CD8-positive, alpha-beta memory T cell (primary cell): ENCODE results near the gene TMEM240. TPM values are rescaled to one million over a fixed set of nuclear protein-coding genes. Genes with fewer than 3 reads are reported as not detected.
"Not testable (repeated sequence)": the region's sequence is repeated elsewhere in the genome, so short reads cannot be mapped to it uniquely, and the experiment has no call there.

Experiments
- CTCF ChIA-PET: fragments of 350-600 bp; sonication (Branson Sonifier 250); formaldehyde crosslinking; loops from one replicate; lab custom pipeline; 2021; ENCODE audit warnings: antibody characterized with exemption; lab: Charles Lee
- POLR2A ChIA-PET: fragments of 350-600 bp; sonication (Branson Sonifier 250); formaldehyde crosslinking; loops from one replicate; lab custom pipeline; 2021; ENCODE audit warnings: antibody characterized with exemption; lab: Charles Lee
- DNase-seq, 5 donors: peaks; one replicate each; pipeline versions ENCODE4 v3.0.0 to v3.0.0-alpha.2; 2020 to 2022; ENCODE audit warnings: mixed read lengths in 1 of 5
- H3K27ac ChIP-seq: one replicate; pipeline ENCODE4 v1.7.0; 2013; ENCODE audit warnings: low read depth, mild to moderate bottlenecking, low read length, moderate library complexity
- H3K27me3 ChIP-seq: 2 replicates; pipeline ENCODE4 v1.7.0; 2013; ENCODE audit warnings: low read length, mild to moderate bottlenecking; ENCODE audit not compliant: insufficient read depth, poor library complexity, severe bottlenecking
- H3K36me3 ChIP-seq: 2 replicates; pipeline ENCODE4 v1.7.0; 2013; ENCODE audit warnings: mild to moderate bottlenecking, low read length, moderate library complexity; ENCODE audit not compliant: insufficient read depth
- H3K4me1 ChIP-seq: 2 replicates; pipeline ENCODE4 v1.7.0; 2013; ENCODE audit warnings: mild to moderate bottlenecking, low read length, moderate library complexity; ENCODE audit not compliant: insufficient read depth
- H3K4me3 ChIP-seq: 2 replicates; pipeline ENCODE4 v1.7.0; 2013; ENCODE audit warnings: mild to moderate bottlenecking, low read length
- H3K9me3 ChIP-seq: 2 replicates; pipeline ENCODE4 v1.7.0; 2013; ENCODE audit warnings: mild to moderate bottlenecking, low read length
- H3K27ac Mint-ChIP-seq, 8 donors: one replicate each; pipeline ENCODE4 v1.8.0; 2020 to 2021; ENCODE audit warnings: mixed read lengths in 8 of 8, mild to moderate bottlenecking in 6 of 8, inconsistent platforms in 3 of 8, moderate library complexity in 3 of 8
- H3K27me3 Mint-ChIP-seq, 2 donors: one replicate each; pipeline ENCODE4 v1.8.0; 2020 to 2021; ENCODE audit warnings: mixed read lengths in 2 of 2, mild to moderate bottlenecking in 1 of 2, moderate library complexity in 1 of 2
- H3K36me3 Mint-ChIP-seq, 3 donors: one replicate each; pipeline ENCODE4 v1.8.0; 2020 to 2021; ENCODE audit warnings: mixed read lengths in 3 of 3, inconsistent platforms in 1 of 3, mild to moderate bottlenecking in 1 of 3
- H3K4me1 Mint-ChIP-seq, 3 donors: one replicate each; pipeline ENCODE4 v1.8.0; 2020 to 2021; ENCODE audit warnings: mixed read lengths in 3 of 3, inconsistent platforms in 1 of 3, mild to moderate bottlenecking in 1 of 3
- H3K4me3 Mint-ChIP-seq, 7 donors: one replicate each; pipeline ENCODE4 v1.8.0; 2020 to 2021; ENCODE audit warnings: mixed read lengths in 7 of 7, mild to moderate bottlenecking in 6 of 7, moderate library complexity in 4 of 7, inconsistent platforms in 2 of 7
- H3K9me3 Mint-ChIP-seq, 5 donors: one replicate each; pipeline ENCODE4 v1.8.0; 2020 to 2022; ENCODE audit warnings: mixed read lengths in 5 of 5, mild to moderate bottlenecking in 3 of 5, moderate library complexity in 2 of 5, inconsistent platforms in 1 of 5
- polyA plus RNA-seq: library from polyadenylated mRNA; unstranded; fragments of 300-500 nt; fragmentation: Illumina TruSeq; gene quantifications from one replicate; pipeline ENCODE4 v1.2.3, GENCODE V29; 2021
- total RNA-seq, 2 experiments: library from RNA; stranded (reverse); gene quantifications; one replicate each; pipeline ENCODE4 v1.2.3, GENCODE V29; 2021

The TMEM240 gene
- total and polyA plus RNA-seq, 3 experiments from 2014 or later = 0.33 to 0.59 TPM; not detected in 1

GRCh38 chr1:1521331-1521730 is 19.1 kb downstream of the TMEM240 start:
- H3K9me3 Mint-ChIP-seq = no peaks in the 10 kb centered on the region
- CTCF ChIA-PET = no interaction called here
- DNase-seq = no peak
- H3K27ac Mint-ChIP-seq = no peak overlapping the region
- H3K27me3 ChIP-seq = no peaks in the 10 kb centered on the region
- no peaks in the 10 kb centered on the region for H3K27me3 Mint-ChIP-seq
- no peaks in the 10 kb centered on the region for H3K4me1 Mint-ChIP-seq
- no peaks in the 10 kb centered on the region for H3K9me3 ChIP-seq
- no peak overlapping the region for H3K4me3 Mint-ChIP-seq
- no peaks in the 10 kb centered on the region for H3K4me1 ChIP-seq
- H3K36me3 Mint-ChIP-seq = peaks cover 0 to 50% (median 8%) of the 10 kb centered on the region in 3 donors
- no peak overlapping the region for H3K27ac ChIP-seq
- H3K4me3 ChIP-seq = no peak overlapping the region
- POLR2A ChIA-PET = no interaction called here
- H3K36me3 ChIP-seq = peaks cover 6% of the 10 kb centered on the region

- H3K27me3 ChIP-seq, H3K27ac ChIP-seq, H3K9me3 Mint-ChIP-seq, H3K4me1 Mint-ChIP-seq, H3K27ac Mint-ChIP-seq, POLR2A ChIA-PET, H3K9me3 ChIP-seq, H3K36me3 ChIP-seq, H3K4me3 Mint-ChIP-seq, H3K4me1 ChIP-seq, H3K27me3 Mint-ChIP-seq, CTCF ChIA-PET, DNase-seq, H3K4me3 ChIP-seq: not testable (repeated sequence)
- peaks cover 0 to 47% (median 8%) of the 10 kb centered on the region in 3 donors for H3K36me3 Mint-ChIP-seq
Observed at GRCh38 chr1:1519805-1520505, 20.5 kb downstream of the TMEM240 start.

- H3K9me3 Mint-ChIP-seq, H3K4me3 Mint-ChIP-seq, H3K27me3 Mint-ChIP-seq, POLR2A ChIA-PET, H3K4me1 Mint-ChIP-seq, H3K4me3 ChIP-seq, DNase-seq, H3K4me1 ChIP-seq, H3K27ac ChIP-seq, H3K27me3 ChIP-seq, CTCF ChIA-PET, H3K27ac Mint-ChIP-seq, H3K36me3 ChIP-seq, H3K9me3 ChIP-seq: not testable (repeated sequence)
- H3K36me3 Mint-ChIP-seq = peaks cover 0 to 42% (median 8%) of the 10 kb centered on the region in 3 donors
Observed at GRCh38 chr1:1518621-1519007, 21.8 kb downstream of the TMEM240 start.

- Histone ChIP-seq H3K27ac (no peak overlapping the region), H3K4me1 (no peaks in the 10 kb centered on the region), H3K36me3 (peaks cover 6% of the 10 kb centered on the region), H3K27me3 (no peaks in the 10 kb centered on the region), H3K9me3 (no peaks in the 10 kb centered on the region), H3K4me3 (no peak overlapping the region)
- POLR2A ChIA-PET = no interaction called here
- H3K4me1 Mint-ChIP-seq = peaks cover 2 to 3% (median 3%) of the 10 kb centered on the region in 3 donors
- DNase-seq = no peak
- H3K27ac Mint-ChIP-seq = no peak overlapping the region
- peak overlapping the region in 1 of 7 donors; percentile 64 for H3K4me3 Mint-ChIP-seq
- H3K27me3 Mint-ChIP-seq = no peaks in the 10 kb centered on the region
- H3K9me3 Mint-ChIP-seq = no peaks in the 10 kb centered on the region
- peaks cover 0 to 40% (median 8%) of the 10 kb centered on the region in 3 donors for H3K36me3 Mint-ChIP-seq
- CTCF ChIA-PET = no interaction called here
Observed at GRCh38 chr1:1517973-1518620, 22.3 kb downstream of the TMEM240 start.

- H3K27ac ChIP-seq, H3K4me1 ChIP-seq, H3K4me3 Mint-ChIP-seq, DNase-seq, H3K27me3 ChIP-seq, H3K9me3 Mint-ChIP-seq, POLR2A ChIA-PET, H3K4me3 ChIP-seq, H3K36me3 ChIP-seq, H3K27me3 Mint-ChIP-seq, H3K4me1 Mint-ChIP-seq, CTCF ChIA-PET, H3K9me3 ChIP-seq: not testable (repeated sequence)
- Mint-ChIP-seq H3K27ac (peak overlapping the region in 1 of 8 donors; percentile 50), H3K36me3 (peaks cover 0 to 33% (median 8%) of the 10 kb centered on the region in 3 donors)
Observed at GRCh38 chr1:1516923-1517322, 23.5 kb downstream of the TMEM240 start.

GRCh38 chr1:1514376-1514775 is 26.0 kb downstream of the TMEM240 start:
- peaks cover 8 to 15% (median 11%) of the 10 kb centered on the region in 3 donors for H3K4me1 Mint-ChIP-seq
- DNase-seq, POLR2A ChIA-PET, H3K36me3 ChIP-seq, CTCF ChIA-PET, H3K4me3 Mint-ChIP-seq, H3K9me3 Mint-ChIP-seq, H3K27me3 Mint-ChIP-seq, H3K27ac ChIP-seq, H3K9me3 ChIP-seq, H3K27me3 ChIP-seq, H3K4me1 ChIP-seq, H3K4me3 ChIP-seq: not testable (repeated sequence)
- peak overlapping the region in 1 of 8 donors; percentile 38 for H3K27ac Mint-ChIP-seq
- peaks cover 0 to 26% (median 8%) of the 10 kb centered on the region in 3 donors for H3K36me3 Mint-ChIP-seq

GRCh38 chr1:1513675-1514074 is 26.7 kb downstream of the TMEM240 start:
- H3K9me3 Mint-ChIP-seq, H3K9me3 ChIP-seq, H3K27ac ChIP-seq: not testable (repeated sequence)

GRCh38 chr1:1512425-1512824 is 28.0 kb downstream of the TMEM240 start:
- H3K27me3 Mint-ChIP-seq, CTCF ChIA-PET, H3K9me3 ChIP-seq, H3K4me3 ChIP-seq, H3K27ac ChIP-seq, H3K9me3 Mint-ChIP-seq, H3K27me3 ChIP-seq, H3K36me3 ChIP-seq, POLR2A ChIA-PET, H3K4me1 ChIP-seq: not testable (repeated sequence)
- Mint-ChIP-seq H3K36me3 (peaks cover 0 to 14% (median 0%) of the 10 kb centered on the region in 3 donors), H3K4me3 (peak overlapping the region; percentile 55 to 82 (median 69)), H3K27ac (peak overlapping the region in 4 of 8 donors; percentile 41 to 93 (median 49)), H3K4me1 (peaks cover 8 to 15% (median 11%) of the 10 kb centered on the region in 3 donors)
- peak in 2 of 5 donors; percentile 15 to 35 for DNase-seq

More at GRCh38 chr1:1513675-1514074, 26.7 kb downstream of the TMEM240 start:
- H3K4me3 ChIP-seq, DNase-seq, H3K27me3 Mint-ChIP-seq, CTCF ChIA-PET, H3K36me3 ChIP-seq, POLR2A ChIA-PET, H3K4me1 ChIP-seq, H3K27me3 ChIP-seq: not testable (repeated sequence)
- peak overlapping the region in 6 of 7 donors; percentile 32 to 60 (median 57) for H3K4me3 Mint-ChIP-seq
- peaks cover 0 to 23% (median 8%) of the 10 kb centered on the region in 3 donors for H3K36me3 Mint-ChIP-seq
- peaks cover 8 to 15% (median 11%) of the 10 kb centered on the region in 3 donors for H3K4me1 Mint-ChIP-seq
- peak overlapping the region in 2 of 8 donors; percentile 68 to 76 for H3K27ac Mint-ChIP-seq
